HepG2 (cell line): Measurements from ENCODE around the gene WTAP. TPM values are rescaled to one million over a fixed set of nuclear protein-coding genes. Genes with fewer than 3 reads are reported as not detected.

ENCODE experiments used
- ATAC-seq: fragments of 200-7000 bp; cut with Tn5 transposase; 3 replicates; pipeline ENCODE4 v1.9.1; 2020; ENCODE audit warnings: mild to moderate bottlenecking, moderate library complexity
- BruUV-seq: library from RNA; stranded (reverse); fragments of 400-500 nt; replicated peaks from 2 replicates; lab custom pipeline; 2021; lab: Mats Ljungman, UMichigan
- CTCF ChIA-PET: fragments of 300-600 bp; formaldehyde crosslinking; extraction: SDS; loops from one replicate; lab custom pipeline; 2021; ENCODE audit warnings: low total read pairs, inconsistent platforms, low intra/inter-chr PET ratio; lab: Yijun Ruan, JAX
- POLR2A ChIA-PET: fragments of 350-600 bp; sonication (Branson Sonifier 250); formaldehyde crosslinking; loops from one replicate; lab custom pipeline; 2020; ENCODE audit warnings: antibody characterized with exemption, inconsistent platforms; lab: Yijun Ruan, JAX
- DNase-seq: peaks from one replicate; pipeline ENCODE4 v3.0.0-alpha.2; 2015; ENCODE audit warnings: low spot score
- FAIRE-seq: peaks from 3 replicates; lab custom pipeline; 2011; peaks lifted over from hg19 to GRCh38; lab: Jason Lieb, UNC
- H2AFZ ChIP-seq: one replicate; pipeline ENCODE4 v1.6.1; 2011; ENCODE audit warnings: low read length, inconsistent platforms
- H3K27ac ChIP-seq: fragments of 300-600 bp; 3 replicates; pipeline ENCODE4 v1.8.0; 2011; ENCODE audit warnings: mixed run types, mild to moderate bottlenecking, mixed read lengths, low read length, inconsistent platforms; ENCODE audit not compliant: insufficient read depth; ENCODE audit errors: extremely low read length
- H3K27me3 ChIP-seq, 2 experiments: fragments of 200-600 bp in 1 of 2; 2 replicates in 1 of 2; 3 replicates in 1 of 2; pipeline versions ENCODE4 v1.6.0 to v1.8.0; 2011; ENCODE audit warnings: low read length in 2 of 2, mild to moderate bottlenecking in 2 of 2, moderate library complexity in 2 of 2, inconsistent platforms in 1 of 2; ENCODE audit not compliant: insufficient read depth in 2 of 2, control insufficient read depth in 1 of 2
- H3K36me3 ChIP-seq, 2 experiments: fragments of 200-600 bp in 1 of 2; replicated peaks in 1 of 2; 2 replicates in 1 of 2; 3 replicates in 1 of 2; pipeline versions ENCODE4 v1.5.1 to v1.8.0; 2011; ENCODE audit warnings: low read length in 2 of 2, inconsistent platforms in 1 of 2; ENCODE audit not compliant: insufficient read depth in 2 of 2, control insufficient read depth in 1 of 2
- H3K4me1 ChIP-seq: 2 replicates; pipeline ENCODE4 v1.5.1; 2012; ENCODE audit warnings: low read length, inconsistent platforms; ENCODE audit not compliant: insufficient read depth
- H3K4me2 ChIP-seq: 2 replicates; pipeline ENCODE4 v1.6.0; 2011; ENCODE audit warnings: low read depth, low read length, inconsistent platforms
- H3K4me3 ChIP-seq, 3 experiments: fragments of 200-600 bp in 1 of 3; sonication (generic), shearing (Covaris generic) in 1 of 3; replicated peaks in 1 of 3; 2 replicates each; pipeline ENCODE4 v1.5.1; 2011 to 2016; ENCODE audit warnings: low read length in 3 of 3, inconsistent platforms in 2 of 3, low read depth in 2 of 3, mild to moderate bottlenecking in 2 of 3, control low read depth in 1 of 3, mixed read lengths in 1 of 3; ENCODE audit not compliant: insufficient read depth in 1 of 3
- H3K79me2 ChIP-seq: one replicate; pipeline ENCODE4 v1.6.1; 2011; ENCODE audit warnings: low read length, inconsistent platforms; ENCODE audit not compliant: insufficient read depth
- H3K9ac ChIP-seq: 2 replicates; pipeline ENCODE4 v1.6.0; 2011; ENCODE audit warnings: mild to moderate bottlenecking, low read depth, low read length, inconsistent platforms; ENCODE audit not compliant: insufficient read depth
- H3K9me3 ChIP-seq: 2 replicates; pipeline ENCODE4 v1.5.1; 2012; ENCODE audit warnings: mild to moderate bottlenecking, low read length
- H4K20me1 ChIP-seq: 2 replicates; pipeline ENCODE4 v1.6.0; 2011; ENCODE audit warnings: inconsistent platforms, mild to moderate bottlenecking, low read length, moderate library complexity; ENCODE audit not compliant: insufficient read depth
- ATF7 ChIP-seq, 2 experiments: fragments of 450-650 bp in 1 of 2; sonication (generic) in 1 of 2; formaldehyde crosslinking in 1 of 2; IDR thresholded peaks; 2 replicates each; pipeline versions ENCODE4 v1.4.0 to v1.6.1; 2016 to 2020; ENCODE audit warnings: antibody characterized with exemption in 1 of 2, mild to moderate bottlenecking in 1 of 2, missing genetic modification reagents in 1 of 2
- MYPOP ChIP-seq: sonication (generic); formaldehyde crosslinking; IDR thresholded peaks from 2 replicates; pipeline ENCODE4 v1.8.1; 2023; ENCODE audit warnings: mild to moderate bottlenecking, moderate library complexity, missing genetic modification reagents
- NBN ChIP-seq: fragments of 450-650 bp; conservative IDR thresholded peaks from 2 replicates; pipeline ENCODE4 v1.6.1; 2017
- SMC3 ChIP-seq: IDR thresholded peaks from 2 replicates; pipeline ENCODE4 v1.6.1; 2011; ENCODE audit warnings: low read length, improper control_type of control experiment
- SOX13 ChIP-seq, 3 experiments: fragments of 450-650 bp in 1 of 3; sonication (generic) in 1 of 3; formaldehyde crosslinking in 1 of 3; IDR thresholded peaks in 2 of 3; conservative IDR thresholded peaks in 1 of 3; 2 replicates each; pipeline versions ENCODE4 v1.5.0 to v1.6.1; 2016 to 2020; ENCODE audit warnings: antibody characterized with exemption in 1 of 3, mild to moderate bottlenecking in 1 of 3, missing compliant biosample characterization in 1 of 3, missing genetic modification reagents in 1 of 3, moderate library complexity in 1 of 3
- SOX5 ChIP-seq: IDR thresholded peaks from 2 replicates; pipeline ENCODE4 v1.6.1; 2016; ENCODE audit warnings: borderline replicate concordance
- STAT6 ChIP-seq: sonication (generic); formaldehyde crosslinking; IDR thresholded peaks from 2 replicates; pipeline ENCODE4 v1.4.0; 2020; ENCODE audit warnings: missing genetic modification reagents, mild to moderate bottlenecking, borderline replicate concordance
- ZBTB38 ChIP-seq: sonication (generic); formaldehyde crosslinking; IDR thresholded peaks from 2 replicates; pipeline ENCODE4 v1.5.1; 2020; ENCODE audit warnings: mild to moderate bottlenecking, missing genetic modification reagents
- ZBTB7A ChIP-seq: sonication (generic); formaldehyde crosslinking; IDR thresholded peaks from 2 replicates; pipeline ENCODE4 v1.8.0; 2022; ENCODE audit warnings: mild to moderate bottlenecking, missing genetic modification reagents
- ZNF136 ChIP-seq: sonication (generic); formaldehyde crosslinking; IDR thresholded peaks from 2 replicates; pipeline ENCODE4 v1.8.1; 2022; ENCODE audit warnings: low read depth, mild to moderate bottlenecking, moderate library complexity, missing genetic modification reagents
- ZNF296 ChIP-seq: sonication (generic); formaldehyde crosslinking; conservative IDR thresholded peaks from 2 replicates; pipeline ENCODE4 v1.5.0; 2020; ENCODE audit warnings: mild to moderate bottlenecking, missing genetic modification reagents
- ZNF501 ChIP-seq: sonication (generic); formaldehyde crosslinking; IDR thresholded peaks from 2 replicates; pipeline ENCODE4 v1.5.1; 2020; ENCODE audit warnings: mild to moderate bottlenecking, moderate library complexity, missing genetic modification reagents
- ZNF580 ChIP-seq: IDR thresholded peaks from 2 replicates; pipeline ENCODE4 v1.6.1; 2016; ENCODE audit warnings: low read depth, borderline replicate concordance
- ZNF607 ChIP-seq: sonication (generic); formaldehyde crosslinking; IDR thresholded peaks from 2 replicates; pipeline ENCODE4 v1.5.1; 2020; ENCODE audit warnings: missing genetic modification reagents, mild to moderate bottlenecking, borderline replicate concordance
- ZXDC ChIP-seq: sonication (generic); formaldehyde crosslinking; IDR thresholded peaks from 2 replicates; pipeline ENCODE4 v1.5.0; 2020; ENCODE audit warnings: mild to moderate bottlenecking, missing genetic modification reagents
- WGBS: methylation state at CpG from one replicate; pipeline ENCODE4 v1.1.6; 2017; ENCODE audit warnings: low lambda C conversion rate; 5-methylcytosine and 5-hydroxymethylcytosine counted together
- in situ Hi-C: cut with HindIII; loops from 2 replicates; pipeline ENCODE4 v1.10.0; 2017; ENCODE audit warnings: low pct_unique_long_range_greater_than_20kb; ENCODE audit not compliant: extremely low pct_ligation_motif_present
- intact Hi-C: fragments of 100-400 bp; cut with micrococcal nuclease; formaldehyde crosslinking; loops from one replicate; pipeline ENCODE4 v1.10.0; 2022; ENCODE audit not compliant: unreplicated experiment
- polyA plus RNA-seq, 8 experiments: library from polyadenylated mRNA; depleted of rRNA in 3 of 8; stranded (reverse) in 7 of 8; unstranded in 1 of 8; fragments of >200 nt; fragmentation: Illumina TruSeq in 4 of 8; extraction: Trizol in 4 of 8; gene quantifications; 2 replicates each; pipeline versions ENCODE4 v1.2.1 to v1.2.3, GENCODE V29; 2011 to 2016; ENCODE audit warnings: low read depth in 4 of 8, missing spikeins in 1 of 8, mixed read lengths in 1 of 8; ENCODE audit not compliant: insufficient read depth in 1 of 8
- total RNA-seq, 5 experiments: library from RNA; depleted of rRNA; stranded (reverse); fragments of >200 nt; fragmentation: Illumina TruSeq; extraction: Trizol; gene quantifications; 2 replicates each; pipeline ENCODE4 v1.2.3, GENCODE V29; 2016; ENCODE audit warnings: low read depth in 1 of 5

WTAP gene
- total and polyA plus RNA-seq, 2 of the 13 experiments (the other 11 are each of a cell fraction or from before 2014, with no cell fraction given) = 31.6 to 167 TPM

- BruUV-seq = TSS peak; percentile 47
- Histone ChIP-seq H3K36me3 (peaks cover 8 to 34% of the 10 kb centered on the region in 2 experiments), H3K4me1 (peaks cover 80% of the 10 kb centered on the region), H4K20me1 (no peaks in the 10 kb centered on the region), H3K27me3 (no peaks in the 10 kb centered on the region; a peak in 1 of 5 replicates), H3K79me2 (peaks cover 61% of the 10 kb centered on the region), H3K4me3 (peak overlapping the region; percentile 83 to 97 (median 88)), H3K9me3 (no peaks in the 10 kb centered on the region), H2AFZ (no peak overlapping the region), H3K9ac (peak overlapping the region; percentile 98), H3K27ac (peak overlapping the region; percentile 97), H3K4me2 (peak overlapping the region; percentile 96)
- ATAC-seq = peak; percentile 62
- FAIRE-seq = peak; percentile 37
- intact Hi-C loops = loop anchor here (1.0 to 10.0 kb wide), 3 partner anchors 27 to 1118 kb away; partner anchors contain the start of genes DYNLT1, TCP1 and WTAP
- DNase-seq = peak; percentile 74
- ChIA-PET POLR2A (interaction anchor here (1.0 to 10.2 kb wide), 8 partner anchors 9 to 57 kb away, joined by 3 to 175 read pairs (median 8); partner anchors contain the start of genes MRPL18, TCP1 and WTAP), CTCF (no interaction called here)
- in situ Hi-C loops = loop anchor here (5.0 kb wide), 2 partner anchors 35 to 70 kb away; partner anchors contain the start of genes SOD2 and WTAP
- 5% methylated on average over 16 of the region's 16 CpGs for WGBS
- TF ChIP-seq NBN (no peak), ZNF607 (CRISPR knock-in tag) (0 out of 2 replicates have a peak, but pooled peaks have one; percentile 6), MYPOP (CRISPR knock-in tag) (no peak), ATF7 (IDR thresholded peaks at IDR 0.05) (no peak), ATF7 (CRISPR knock-in tag; IDR thresholded peaks at IDR 0.05) (0 out of 2 replicates have a peak, but pooled peaks have one; percentile 54), STAT6 (0 out of 2 replicates have a peak, but pooled peaks have one; percentile 67), ZNF580 (no peak), ZNF501 (CRISPR knock-in tag) (0 out of 2 replicates have a peak, but pooled peaks have one; percentile 32), ZNF296 (CRISPR knock-in tag) (peak; percentile 83), ZBTB7A (CRISPR knock-in tag) (peak; percentile 99), SOX13 (IDR thresholded peaks at IDR 0.05) (no peak), SOX13 (CRISPR knock-in tag; conservative IDR thresholded peaks at IDR 0.05 in 1 of 2, IDR thresholded peaks at IDR 0.05 in 1 of 2) (peak in 1 of 2 experiments; percentile 63; a peak in 2 of 4 replicates), ZBTB38 (peak; percentile 62), SMC3 (no peak), ZNF136 (CRISPR knock-in tag) (0 out of 2 replicates have a peak, but pooled peaks have one; percentile 52), ZXDC (CRISPR knock-in tag) (peak; percentile 76), SOX5 (CRISPR knock-in tag) (peak; percentile 6; the same call in 1 of the 2 replicates)
Observed at GRCh38 chr6:159762681-159763293, 35.5 kb downstream of the WTAP start.
